ENCODE data around the gene RIMBP2.
A peak's percentile ranks its signal among the peaks of the same experiment; 100 is the strongest.

The RIMBP2 gene

GRCh38 chr12:130537655-130538054 is 178.4 kb downstream of the RIMBP2 start:
- no peak for DNase-seq (ENCODE audit: low read depth in 2 of 2)
- TF ChIP-seq, protein P1, sequence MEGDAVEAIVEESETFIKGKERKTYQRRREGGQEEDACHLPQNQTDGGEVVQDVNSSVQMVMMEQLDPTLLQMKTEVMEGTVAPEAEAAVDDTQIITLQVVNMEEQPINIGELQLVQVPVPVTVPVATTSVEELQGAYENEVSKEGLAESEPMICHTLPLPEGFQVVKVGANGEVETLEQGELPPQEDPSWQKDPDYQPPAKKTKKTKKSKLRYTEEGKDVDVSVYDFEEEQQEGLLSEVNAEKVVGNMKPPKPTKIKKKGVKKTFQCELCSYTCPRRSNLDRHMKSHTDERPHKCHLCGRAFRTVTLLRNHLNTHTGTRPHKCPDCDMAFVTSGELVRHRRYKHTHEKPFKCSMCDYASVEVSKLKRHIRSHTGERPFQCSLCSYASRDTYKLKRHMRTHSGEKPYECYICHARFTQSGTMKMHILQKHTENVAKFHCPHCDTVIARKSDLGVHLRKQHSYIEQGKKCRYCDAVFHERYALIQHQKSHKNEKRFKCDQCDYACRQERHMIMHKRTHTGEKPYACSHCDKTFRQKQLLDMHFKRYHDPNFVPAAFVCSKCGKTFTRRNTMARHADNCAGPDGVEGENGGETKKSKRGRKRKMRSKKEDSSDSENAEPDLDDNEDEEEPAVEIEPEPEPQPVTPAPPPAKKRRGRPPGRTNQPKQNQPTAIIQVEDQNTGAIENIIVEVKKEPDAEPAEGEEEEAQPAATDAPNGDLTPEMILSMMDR (IDR thresholded peaks at IDR 0.05; ENCODE audit: low read depth, low read length): no peak
- H3K4me3 ChIP-seq (replicated peaks in 1 of 2; ENCODE audit: low read depth in 2 of 2, low read length in 2 of 2): no peak overlapping the region

GRCh38 chr12:130537051-130537450 is 179.0 kb downstream of the RIMBP2 start:
- TF ChIP-seq, protein P1 (IDR thresholded peaks at IDR 0.05; ENCODE audit: low read depth, low read length): no peak
- H3K4me3 ChIP-seq (replicated peaks in 1 of 2; ENCODE audit: low read depth in 2 of 2, low read length in 2 of 2): no peak overlapping the region
- DNase-seq (ENCODE audit: low read depth in 2 of 2): no peak

- DNase-seq (ENCODE audit: low read depth in 2 of 2): no peak
- no peak overlapping the region for H3K4me3 ChIP-seq (replicated peaks in 1 of 2; ENCODE audit: low read depth in 2 of 2, low read length in 2 of 2)
- TF ChIP-seq, protein P1 (IDR thresholded peaks at IDR 0.05; ENCODE audit: low read depth, low read length): no peak
These were observed 185.7 kb downstream of the RIMBP2 start for GRCh38 chr12:130530429-130530828.

GRCh38 chr12:130529781-130530180 is 186.3 kb downstream of the RIMBP2 start:
- H3K4me3 ChIP-seq (replicated peaks in 1 of 2; ENCODE audit: low read depth in 2 of 2, low read length in 2 of 2): no peak overlapping the region
- DNase-seq (ENCODE audit: low read depth in 2 of 2): no peak
- TF ChIP-seq, protein P1 (IDR thresholded peaks at IDR 0.05; ENCODE audit: low read depth, low read length): no peak

DNA sequence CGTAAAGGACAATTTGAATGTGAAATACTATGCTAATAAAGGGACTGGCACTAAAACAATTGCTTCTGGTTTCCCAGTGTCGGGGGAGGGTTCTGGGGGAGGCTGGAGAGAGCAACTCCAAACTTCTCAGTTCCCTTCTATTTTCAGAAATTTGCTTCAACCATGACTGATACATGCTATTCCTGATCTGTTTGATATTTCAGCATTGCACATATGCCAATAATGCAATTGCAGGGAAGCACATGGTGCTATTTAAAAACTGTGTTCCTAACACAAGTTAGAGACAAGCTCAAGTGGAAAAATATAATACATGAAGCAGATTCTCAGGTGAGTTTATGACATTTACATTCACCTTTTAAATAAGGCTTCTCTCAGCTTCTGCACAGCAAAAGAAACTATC is 188.9 kb downstream of the RIMBP2 start:
- no peak overlapping the region for H3K4me3 ChIP-seq (replicated peaks in 1 of 2; ENCODE audit: low read depth in 2 of 2, low read length in 2 of 2)
- TF ChIP-seq, protein P1 (IDR thresholded peaks at IDR 0.05; ENCODE audit: low read depth, low read length): no peak
- no peak for DNase-seq (ENCODE audit: low read depth in 2 of 2)

DNA sequence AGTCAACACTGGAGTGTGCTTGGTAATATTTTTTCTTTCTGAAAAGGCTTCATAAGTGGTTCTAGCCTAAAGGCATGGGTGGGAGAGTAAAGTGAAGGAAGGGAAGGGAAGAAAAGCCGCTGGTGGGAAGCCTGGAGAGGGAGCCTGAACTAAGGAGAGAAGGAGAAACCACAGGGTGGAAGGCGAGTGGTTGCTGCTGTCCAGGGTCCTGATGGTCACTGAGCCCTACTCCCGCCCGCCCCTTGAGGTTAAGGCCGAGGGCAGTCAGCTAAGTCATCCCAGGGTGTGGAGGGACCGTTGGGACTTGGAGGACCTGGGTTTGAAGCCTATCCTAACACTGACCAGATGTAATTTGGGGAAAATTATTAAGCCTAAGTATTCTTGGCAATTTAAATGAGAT is 189.3 kb downstream of the RIMBP2 start:
- TF ChIP-seq, protein P1 (IDR thresholded peaks at IDR 0.05; ENCODE audit: low read depth, low read length): no peak
- DNase-seq (ENCODE audit: low read depth in 2 of 2): peak in 1 of 2 donors; percentile 1
- H3K4me3 ChIP-seq (replicated peaks in 1 of 2; ENCODE audit: low read depth in 2 of 2, low read length in 2 of 2): no peak overlapping the region

Measured in cardiac fibroblast (primary cell).